H1 (cell line): ENCODE measurements around the gene PIGU. TPM values are rescaled to one million over a fixed set of nuclear protein-coding genes. Genes with fewer than 3 reads are reported as not detected.

Experiments
- BRCA1 ChIP-seq: IDR thresholded peaks from 2 replicates; pipeline ENCODE4 v1.6.1; 2012; ENCODE audit warnings: low read depth, low read length, improper control_type of control experiment
- CBX8 ChIP-seq: fragments of 300-800, 300-1000 bp; sonication (generic); IDR thresholded peaks from 2 replicates; pipeline ENCODE4 v1.7.1; 2016; ENCODE audit warnings: low read depth, low read length, borderline replicate concordance
- CHD7 ChIP-seq: fragments of 300-600 bp; sonication (generic); IDR thresholded peaks from 2 replicates; pipeline ENCODE4 v1.7.1; 2012; ENCODE audit warnings: low read length, moderate library complexity, mild to moderate bottlenecking, inconsistent platforms; ENCODE audit not compliant: insufficient replicate concordance
- JUN ChIP-seq: IDR thresholded peaks from 2 replicates; pipeline ENCODE4 v1.6.1; 2011; ENCODE audit warnings: low read depth, mild to moderate bottlenecking, improper control_type of control experiment, low read length
- KDM1A ChIP-seq: fragments of 200-600, 300-600 bp; sonication (generic); IDR thresholded peaks from 2 replicates; pipeline ENCODE4 v1.7.1; 2016; ENCODE audit warnings: mild to moderate bottlenecking, low read length, borderline replicate concordance
- KDM4A ChIP-seq: IDR thresholded peaks from one replicate; pipeline ENCODE4 v1.7.1; 2012; ENCODE audit warnings: low read depth, mild to moderate bottlenecking, moderate library complexity, low read length, inconsistent platforms; ENCODE audit not compliant: severe bottlenecking
- MAX ChIP-seq: IDR thresholded peaks from 2 replicates; pipeline ENCODE4 v1.6.1; 2012; ENCODE audit warnings: inconsistent platforms
- NANOG ChIP-seq: IDR thresholded peaks from 2 replicates; pipeline ENCODE4 v1.6.1; 2011; ENCODE audit warnings: low read length, low read depth, mild to moderate bottlenecking, inconsistent platforms; ENCODE audit not compliant: insufficient read depth, poor library complexity, severe bottlenecking
- SAP30 ChIP-seq: fragments of 300-600 bp; sonication (generic); IDR thresholded peaks from 2 replicates; pipeline ENCODE4 v1.7.1; 2012; ENCODE audit warnings: low read length, moderate library complexity, mild to moderate bottlenecking, inconsistent platforms; ENCODE audit not compliant: insufficient read depth, insufficient replicate concordance
- ZNF274 ChIP-seq: IDR thresholded peaks from 2 replicates; pipeline ENCODE4 v1.7.0; 2012; ENCODE audit warnings: low read length, borderline replicate concordance; ENCODE audit errors: extremely low read depth
- polyA plus RNA-seq, 7 experiments: library from polyadenylated mRNA; depleted of rRNA in 3 of 7; stranded (reverse) in 5 of 7; unstranded in 2 of 7; fragments of >200 nt in 5 of 7; fragments of 200-250 nt in 2 of 7; gene quantifications; 1 replicate in 5 of 7; 2 replicates in 1 of 7; 4 replicates in 1 of 7; pipeline versions ENCODE4 v1.2.1 to v1.2.3, GENCODE V29; 2011 to 2013; ENCODE audit warnings: missing spikeins in 2 of 7, mixed read lengths in 2 of 7
- total RNA-seq: library from RNA; stranded (reverse); fragmentation: NEBNext Ultra II Directional; extraction: Animal tissue kit (Norgen Biotek cat#: 25700); gene quantifications from 2 replicates; pipeline ENCODE4 v1.2.1, GENCODE V29; 2021

PIGU gene
- total and polyA plus RNA-seq, 2 of the 8 experiments (the other 6 are each of a cell fraction or from before 2014, with no cell fraction given), result 28.3 to 117 TPM

- TF ChIP-seq CHD7 (no peak), KDM4A (no peak), NANOG (no peak), ZNF274 (no peak), JUN (no peak), SAP30 (no peak), BRCA1 (no peak), MAX (no peak), KDM1A (no peak), CBX8 (no peak)
These were observed 25.7 kb downstream of the PIGU start (continued) for GRCh38 chr20:34651200-34651599.
